ENCODE results near the gene AKNA.

GRCh38 chr9:114386361-114386885, 1.4 kb downstream of the AKNA start:
- TF ChIP-seq, protein P1, sequence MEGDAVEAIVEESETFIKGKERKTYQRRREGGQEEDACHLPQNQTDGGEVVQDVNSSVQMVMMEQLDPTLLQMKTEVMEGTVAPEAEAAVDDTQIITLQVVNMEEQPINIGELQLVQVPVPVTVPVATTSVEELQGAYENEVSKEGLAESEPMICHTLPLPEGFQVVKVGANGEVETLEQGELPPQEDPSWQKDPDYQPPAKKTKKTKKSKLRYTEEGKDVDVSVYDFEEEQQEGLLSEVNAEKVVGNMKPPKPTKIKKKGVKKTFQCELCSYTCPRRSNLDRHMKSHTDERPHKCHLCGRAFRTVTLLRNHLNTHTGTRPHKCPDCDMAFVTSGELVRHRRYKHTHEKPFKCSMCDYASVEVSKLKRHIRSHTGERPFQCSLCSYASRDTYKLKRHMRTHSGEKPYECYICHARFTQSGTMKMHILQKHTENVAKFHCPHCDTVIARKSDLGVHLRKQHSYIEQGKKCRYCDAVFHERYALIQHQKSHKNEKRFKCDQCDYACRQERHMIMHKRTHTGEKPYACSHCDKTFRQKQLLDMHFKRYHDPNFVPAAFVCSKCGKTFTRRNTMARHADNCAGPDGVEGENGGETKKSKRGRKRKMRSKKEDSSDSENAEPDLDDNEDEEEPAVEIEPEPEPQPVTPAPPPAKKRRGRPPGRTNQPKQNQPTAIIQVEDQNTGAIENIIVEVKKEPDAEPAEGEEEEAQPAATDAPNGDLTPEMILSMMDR (IDR thresholded peaks at IDR 0.05; ENCODE audit: poor library complexity, severe bottlenecking): no peak
- TF ChIP-seq EZH2 (IDR thresholded peaks at IDR 0.05; ENCODE audit: borderline replicate concordance, insufficient read depth, low read length, poor library complexity, severe bottlenecking): no peak
- TF ChIP-seq TAF1 (IDR thresholded peaks at IDR 0.05; ENCODE audit: low read depth): no peak
- no peak for TF ChIP-seq POLR2AphosphoS5 (IDR thresholded peaks at IDR 0.05)
- TF ChIP-seq EP300 (conservative IDR thresholded peaks at IDR 0.05; ENCODE audit: poor library complexity, severe bottlenecking): no peak
- no peak for TF ChIP-seq SMC3 (conservative IDR thresholded peaks at IDR 0.05; ENCODE audit: poor library complexity)
